ENCODE results near the gene GADL1.
A peak's percentile ranks its signal among the peaks of the same experiment; 100 is the strongest.

The GADL1 gene

GRCh38 chr3:30693470-30694120 lies 200.9 kb downstream of the GADL1 start:
- TF ChIP-seq CTCF (IDR thresholded peaks at IDR 0.05; ENCODE audit: insufficient read depth, low read length, poor library complexity, severe bottlenecking): peak; percentile 67
- Histone ChIP-seq H3K27me3 (replicated peaks; ENCODE audit: control insufficient read depth, insufficient read depth, low read length) (no peaks in the 10 kb centered on the region; the same call in 1 of the 2 replicates), H3K36me3 (ENCODE audit: control insufficient read depth, insufficient read depth, low read length) (no peaks in the 10 kb centered on the region), H3K4me3 (replicated peaks; ENCODE audit: low read depth, low read length) (no peak overlapping the region)
- DNase-seq (ENCODE audit: extremely low read depth, insufficient read length): peak; percentile 12

- DNase-seq (ENCODE audit: extremely low read depth, insufficient read length): no peak
- Histone ChIP-seq H3K36me3 (ENCODE audit: control insufficient read depth, insufficient read depth, low read length) (no peaks in the 10 kb centered on the region), H3K27me3 (replicated peaks; ENCODE audit: control insufficient read depth, insufficient read depth, low read length) (no peaks in the 10 kb centered on the region; the same call in 1 of the 2 replicates), H3K4me3 (replicated peaks; ENCODE audit: low read depth, low read length) (no peak overlapping the region)
- no peak for TF ChIP-seq CTCF (IDR thresholded peaks at IDR 0.05; ENCODE audit: insufficient read depth, low read length, poor library complexity, severe bottlenecking)
Observed at GRCh38 chr3:30692498-30693130, 201.8 kb downstream of the GADL1 start.

GRCh38 chr3:30691944-30692343 lies 202.5 kb downstream of the GADL1 start:
- no peaks in the 10 kb centered on the region; the same call in 1 of the 2 replicates for H3K27me3 ChIP-seq (replicated peaks; ENCODE audit: control insufficient read depth, insufficient read depth, low read length)
- no peak for TF ChIP-seq CTCF (IDR thresholded peaks at IDR 0.05; ENCODE audit: insufficient read depth, low read length, poor library complexity, severe bottlenecking)
- DNase-seq (ENCODE audit: extremely low read depth, insufficient read length): no peak
- H3K36me3 ChIP-seq (ENCODE audit: control insufficient read depth, insufficient read depth, low read length): no peaks in the 10 kb centered on the region
- no peak overlapping the region for H3K4me3 ChIP-seq (replicated peaks; ENCODE audit: low read depth, low read length)

GRCh38 chr3:30691249-30691880 lies 203.1 kb downstream of the GADL1 start:
- Histone ChIP-seq H3K36me3 (ENCODE audit: control insufficient read depth, insufficient read depth, low read length) (no peaks in the 10 kb centered on the region), H3K27me3 (replicated peaks; ENCODE audit: control insufficient read depth, insufficient read depth, low read length) (no peaks in the 10 kb centered on the region; the same call in 1 of the 2 replicates)

GRCh38 chr3:30690199-30690598 lies 204.3 kb downstream of the GADL1 start:
- no peak for TF ChIP-seq CTCF (IDR thresholded peaks at IDR 0.05; ENCODE audit: insufficient read depth, low read length, poor library complexity, severe bottlenecking)
- DNase-seq (ENCODE audit: extremely low read depth, insufficient read length): no peak
- H3K4me3 ChIP-seq (replicated peaks; ENCODE audit: low read depth, low read length): no peak overlapping the region
- no peaks in the 10 kb centered on the region for H3K27me3 ChIP-seq (replicated peaks; ENCODE audit: control insufficient read depth, insufficient read depth, low read length)
- no peaks in the 10 kb centered on the region for H3K36me3 ChIP-seq (ENCODE audit: control insufficient read depth, insufficient read depth, low read length)

More at GRCh38 chr3:30691249-30691880, 203.1 kb downstream of the GADL1 start:
- TF ChIP-seq CTCF (IDR thresholded peaks at IDR 0.05; ENCODE audit: insufficient read depth, low read length, poor library complexity, severe bottlenecking): no peak
- DNase-seq (ENCODE audit: extremely low read depth, insufficient read length): no peak
- H3K4me3 ChIP-seq (replicated peaks; ENCODE audit: low read depth, low read length): no peak overlapping the region
